ENCODE data around the gene ZBTB22. TPM values are rescaled to one million over a fixed set of nuclear protein-coding genes. Genes with fewer than 3 reads are reported as not detected.
A peak's percentile ranks its signal among the peaks of the same experiment; 100 is the strongest.

Gene ZBTB22
- polyA plus RNA-seq, 1 donor from 2014 or later, result 16.5 TPM

- H3K9ac ChIP-seq (ENCODE audit: low read length), result peak overlapping the region; percentile 73
- no peaks in the 10 kb centered on the region for H3F3A ChIP-seq (ENCODE audit: insufficient read depth, low read length, poor library complexity, severe bottlenecking)
- no peaks in the 10 kb centered on the region for H3K27me3 ChIP-seq (ENCODE audit: insufficient read depth, low read depth, low read length)
- peak overlapping the region; percentile 62 for H2AFZ ChIP-seq (ENCODE audit: low read depth, low read length)
- peaks cover 11% of the 10 kb centered on the region for H3K79me2 ChIP-seq (replicated peaks; ENCODE audit: insufficient read depth, low read length)
- TF ChIP-seq, protein P1, sequence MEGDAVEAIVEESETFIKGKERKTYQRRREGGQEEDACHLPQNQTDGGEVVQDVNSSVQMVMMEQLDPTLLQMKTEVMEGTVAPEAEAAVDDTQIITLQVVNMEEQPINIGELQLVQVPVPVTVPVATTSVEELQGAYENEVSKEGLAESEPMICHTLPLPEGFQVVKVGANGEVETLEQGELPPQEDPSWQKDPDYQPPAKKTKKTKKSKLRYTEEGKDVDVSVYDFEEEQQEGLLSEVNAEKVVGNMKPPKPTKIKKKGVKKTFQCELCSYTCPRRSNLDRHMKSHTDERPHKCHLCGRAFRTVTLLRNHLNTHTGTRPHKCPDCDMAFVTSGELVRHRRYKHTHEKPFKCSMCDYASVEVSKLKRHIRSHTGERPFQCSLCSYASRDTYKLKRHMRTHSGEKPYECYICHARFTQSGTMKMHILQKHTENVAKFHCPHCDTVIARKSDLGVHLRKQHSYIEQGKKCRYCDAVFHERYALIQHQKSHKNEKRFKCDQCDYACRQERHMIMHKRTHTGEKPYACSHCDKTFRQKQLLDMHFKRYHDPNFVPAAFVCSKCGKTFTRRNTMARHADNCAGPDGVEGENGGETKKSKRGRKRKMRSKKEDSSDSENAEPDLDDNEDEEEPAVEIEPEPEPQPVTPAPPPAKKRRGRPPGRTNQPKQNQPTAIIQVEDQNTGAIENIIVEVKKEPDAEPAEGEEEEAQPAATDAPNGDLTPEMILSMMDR (IDR thresholded peaks at IDR 0.05; ENCODE audit: poor library complexity, severe bottlenecking), result no peak
- no peak for TF ChIP-seq TAF1 (IDR thresholded peaks at IDR 0.05; ENCODE audit: low read depth)
- TF ChIP-seq MXI1 (conservative IDR thresholded peaks at IDR 0.05; ENCODE audit: poor library complexity, severe bottlenecking), result no peak
- no peak for TF ChIP-seq RAD21 (conservative IDR thresholded peaks at IDR 0.05)
- TF ChIP-seq SMC3 (conservative IDR thresholded peaks at IDR 0.05; ENCODE audit: poor library complexity), result no peak
- no peak for TF ChIP-seq POLR2AphosphoS5 (IDR thresholded peaks at IDR 0.05)
- no peak for TF ChIP-seq EZH2 (IDR thresholded peaks at IDR 0.05; ENCODE audit: borderline replicate concordance, insufficient read depth, low read length, poor library complexity, severe bottlenecking)
- no peak for TF ChIP-seq REST (IDR thresholded peaks at IDR 0.05; ENCODE audit: borderline replicate concordance)
- TF ChIP-seq EP300 (conservative IDR thresholded peaks at IDR 0.05; ENCODE audit: poor library complexity, severe bottlenecking), result no peak
- H4K20me1 ChIP-seq (ENCODE audit: insufficient read depth), result no peaks in the 10 kb centered on the region
- H3K36me3 ChIP-seq (ENCODE audit: insufficient read depth, low read length), result no peaks in the 10 kb centered on the region
- H3K9me3 ChIP-seq (ENCODE audit: low read length), result no peaks in the 10 kb centered on the region
- no peak overlapping the region for H3K27ac ChIP-seq (ENCODE audit: low read length)
- peak overlapping the region; percentile 81 for H3K4me2 ChIP-seq (ENCODE audit: low read length)
- H3K4me3 ChIP-seq (ENCODE audit: low read length), result peak overlapping the region; percentile 82
- no peaks in the 10 kb centered on the region for H3K9me2 ChIP-seq (ENCODE audit: insufficient read depth, low read length)
Measured at GRCh38 chr6:33288141-33288920, 29.2 kb downstream of the ZBTB22 start.

DNA sequence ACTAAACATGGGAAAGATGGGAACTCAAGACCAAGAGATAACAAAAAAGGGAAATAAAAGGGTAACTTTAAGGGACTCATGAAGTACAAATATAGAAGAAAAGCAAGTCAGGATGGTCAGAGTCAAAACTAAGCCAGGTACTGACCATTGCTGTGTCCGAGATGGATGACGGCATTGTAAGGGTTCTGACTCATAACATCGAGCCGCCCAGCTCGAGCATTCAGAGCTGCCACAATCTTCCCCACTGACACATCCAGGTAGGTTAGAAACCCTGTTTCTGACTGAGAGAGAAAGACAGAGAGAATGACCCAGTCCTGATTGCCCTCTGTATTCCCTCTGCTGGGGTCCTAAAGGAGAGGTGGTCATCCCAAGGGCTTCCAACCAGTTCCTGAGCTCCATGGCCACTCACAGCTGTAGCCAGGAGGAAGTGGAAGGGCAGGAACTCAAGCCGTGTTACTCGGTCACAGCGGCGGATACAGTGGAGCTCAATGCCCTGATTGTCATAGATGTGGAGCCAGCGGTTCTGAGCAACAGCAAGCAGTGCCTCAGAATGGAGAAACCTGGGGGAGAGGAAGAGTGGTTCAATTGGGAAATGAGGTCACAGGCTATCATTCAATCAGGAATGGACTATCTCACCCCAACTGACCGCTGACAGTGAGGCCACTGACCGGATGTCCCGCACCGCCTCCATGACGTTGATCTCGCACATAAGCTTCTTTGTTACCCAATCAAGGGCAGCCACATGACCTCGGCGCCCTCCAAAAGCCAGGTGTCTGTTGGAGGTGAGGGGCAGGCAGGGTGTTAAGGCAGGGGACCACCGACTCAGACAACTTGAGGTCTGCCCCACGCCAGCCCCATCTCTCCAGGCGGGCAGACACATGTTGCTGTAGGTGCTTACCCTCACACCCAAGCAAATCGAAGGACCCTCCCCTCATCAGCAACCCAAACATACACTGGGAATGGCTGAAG lies 30.3 kb downstream of the ZBTB22 start:
- H3K9me3 ChIP-seq (ENCODE audit: low read length), result no peaks in the 10 kb centered on the region
- H3K4me3 ChIP-seq (ENCODE audit: low read length), result no peak overlapping the region
- no peak overlapping the region for H2AFZ ChIP-seq (ENCODE audit: low read depth, low read length)
- H3K9ac ChIP-seq (ENCODE audit: low read length), result no peak overlapping the region
- peaks cover 11% of the 10 kb centered on the region for H3K79me2 ChIP-seq (replicated peaks; ENCODE audit: insufficient read depth, low read length)
- H3K4me2 ChIP-seq (ENCODE audit: low read length), result no peak overlapping the region
- H3K36me3 ChIP-seq (ENCODE audit: insufficient read depth, low read length), result no peaks in the 10 kb centered on the region
- H3K27me3 ChIP-seq (ENCODE audit: insufficient read depth, low read depth, low read length), result no peaks in the 10 kb centered on the region
- no peaks in the 10 kb centered on the region for H4K20me1 ChIP-seq (ENCODE audit: insufficient read depth)
- H3K27ac ChIP-seq (ENCODE audit: low read length), result no peak overlapping the region
- H3K9me2 ChIP-seq (ENCODE audit: insufficient read depth, low read length), result no peaks in the 10 kb centered on the region
- no peak for TF ChIP-seq RAD21 (conservative IDR thresholded peaks at IDR 0.05)
- no peak for TF ChIP-seq TAF1 (IDR thresholded peaks at IDR 0.05; ENCODE audit: low read depth)
- TF ChIP-seq SMC3 (conservative IDR thresholded peaks at IDR 0.05; ENCODE audit: poor library complexity), result no peak
- TF ChIP-seq POLR2AphosphoS5 (IDR thresholded peaks at IDR 0.05), result no peak
- TF ChIP-seq, protein P1 (IDR thresholded peaks at IDR 0.05; ENCODE audit: poor library complexity, severe bottlenecking), result no peak
- TF ChIP-seq REST (IDR thresholded peaks at IDR 0.05; ENCODE audit: borderline replicate concordance), result no peak
- no peak for TF ChIP-seq EP300 (conservative IDR thresholded peaks at IDR 0.05; ENCODE audit: poor library complexity, severe bottlenecking)
- TF ChIP-seq MXI1 (conservative IDR thresholded peaks at IDR 0.05; ENCODE audit: poor library complexity, severe bottlenecking), result no peak
- no peak for TF ChIP-seq EZH2 (IDR thresholded peaks at IDR 0.05; ENCODE audit: borderline replicate concordance, insufficient read depth, low read length, poor library complexity, severe bottlenecking)
- no peaks in the 10 kb centered on the region for H3F3A ChIP-seq (ENCODE audit: insufficient read depth, low read length, poor library complexity, severe bottlenecking)
